IPS DF 6.9 (cell line): Measurements from ENCODE around the gene MYADM.
"Not testable (repeated sequence)": the region's sequence is repeated elsewhere in the genome, so short reads cannot be mapped to it uniquely, and the experiment has no call there.

Experiments
- DNase-seq: peaks from one replicate; pipeline ENCODE4 v3.0.0-alpha.2; 2013; ENCODE audit warnings: low read depth, low spot score
- H3K27ac ChIP-seq: one replicate; pipeline ENCODE4 v1.5.1; 2013; ENCODE audit warnings: low read length, control low read depth
- H3K27me3 ChIP-seq: 2 replicates; pipeline ENCODE4 v1.6.1; 2013; ENCODE audit warnings: mild to moderate bottlenecking, low read length; ENCODE audit not compliant: control insufficient read depth, insufficient read depth
- H3K36me3 ChIP-seq: 2 replicates; pipeline ENCODE4 v1.6.1; 2013; ENCODE audit warnings: low read length; ENCODE audit not compliant: control insufficient read depth, insufficient read depth
- H3K4me1 ChIP-seq: 2 replicates; pipeline ENCODE4 v1.6.1; 2013; ENCODE audit warnings: low read length; ENCODE audit not compliant: control insufficient read depth, insufficient read depth
- H3K4me3 ChIP-seq: 2 replicates; pipeline ENCODE4 v1.5.1; 2013; ENCODE audit warnings: mild to moderate bottlenecking, low read length
- H3K9me3 ChIP-seq: 2 replicates; pipeline ENCODE4 v1.6.1; 2013; ENCODE audit warnings: low read length, inconsistent platforms; ENCODE audit not compliant: control insufficient read depth, insufficient read depth
- WGBS: extraction: QIAGEN DNeasy Blood & Tissue Kit; methylation state at CpG from one replicate; pipeline ENCODE4 v1.1.7; 2013; ENCODE audit warnings: mixed read lengths, missing lambda C conversion rate; ENCODE audit not compliant: insufficient read length, insufficient coverage; 5-methylcytosine and 5-hydroxymethylcytosine counted together

Gene MYADM, protein sequence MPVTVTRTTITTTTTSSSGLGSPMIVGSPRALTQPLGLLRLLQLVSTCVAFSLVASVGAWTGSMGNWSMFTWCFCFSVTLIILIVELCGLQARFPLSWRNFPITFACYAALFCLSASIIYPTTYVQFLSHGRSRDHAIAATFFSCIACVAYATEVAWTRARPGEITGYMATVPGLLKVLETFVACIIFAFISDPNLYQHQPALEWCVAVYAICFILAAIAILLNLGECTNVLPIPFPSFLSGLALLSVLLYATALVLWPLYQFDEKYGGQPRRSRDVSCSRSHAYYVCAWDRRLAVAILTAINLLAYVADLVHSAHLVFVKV

DNA sequence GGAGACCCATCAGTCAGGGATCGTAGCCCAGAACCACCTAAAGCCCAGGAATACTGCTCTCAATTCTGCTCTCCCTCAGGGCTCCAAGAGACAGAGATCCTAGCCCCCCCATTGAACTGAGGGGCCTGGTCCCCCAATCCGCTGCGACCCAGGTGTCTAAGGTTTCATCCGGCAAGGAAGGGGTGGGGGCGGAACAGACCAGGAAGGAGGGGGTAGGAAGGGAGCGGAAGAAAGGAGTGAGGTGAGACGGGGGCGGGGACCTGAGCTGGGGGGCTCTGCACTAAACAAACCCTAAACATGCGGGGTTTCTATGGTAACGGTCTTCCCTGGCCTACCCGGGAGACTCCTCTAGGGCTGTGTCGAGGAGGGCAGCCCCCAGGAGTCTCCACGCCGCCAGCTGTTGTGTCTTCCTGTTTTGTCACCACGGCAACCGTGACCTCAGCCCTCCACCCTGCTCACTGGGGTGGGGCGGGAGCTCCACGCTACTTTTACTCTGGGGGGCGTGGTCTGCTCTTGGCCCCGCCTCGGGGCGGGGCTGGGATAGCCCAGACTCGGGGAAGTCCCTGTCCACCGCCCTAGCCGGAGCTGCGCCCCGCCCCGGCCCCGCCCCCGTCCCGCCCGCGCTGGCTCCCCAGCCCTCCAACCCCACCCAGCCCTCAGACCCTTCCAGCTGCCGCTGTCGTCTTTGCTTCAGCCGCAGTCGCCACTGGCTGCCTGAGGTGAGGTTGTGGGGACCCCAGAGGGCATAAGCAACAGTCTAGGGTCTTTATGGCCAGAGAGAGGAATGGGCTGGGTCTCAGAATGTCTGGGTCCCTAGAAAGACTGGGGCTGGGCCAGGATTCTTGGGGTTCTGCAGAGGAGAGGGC is at the start of gene MYADM:
Gene MYADM (plus strand): TSS at position 659 of the 866 bp plus-strand sequence. CDS start 5,647 bp downstream, outside the sequence.
- DNase-seq = no peak
- Histone ChIP-seq H3K4me3 (peak within 1 kb of the TSS; percentile 78), H3K27me3 (no peaks in the 10 kb centered on the region), H3K9me3 (no peaks in the 10 kb centered on the region), H3K36me3 (no peaks in the 10 kb centered on the region), H3K4me1 (peaks cover 7% of the 10 kb centered on the region; the same call in 1 of the 2 replicates), H3K27ac (no peak within 1 kb of the TSS)
- WGBS = no CpG with 5 or more reads among the region's 37 CpGs

DNA sequence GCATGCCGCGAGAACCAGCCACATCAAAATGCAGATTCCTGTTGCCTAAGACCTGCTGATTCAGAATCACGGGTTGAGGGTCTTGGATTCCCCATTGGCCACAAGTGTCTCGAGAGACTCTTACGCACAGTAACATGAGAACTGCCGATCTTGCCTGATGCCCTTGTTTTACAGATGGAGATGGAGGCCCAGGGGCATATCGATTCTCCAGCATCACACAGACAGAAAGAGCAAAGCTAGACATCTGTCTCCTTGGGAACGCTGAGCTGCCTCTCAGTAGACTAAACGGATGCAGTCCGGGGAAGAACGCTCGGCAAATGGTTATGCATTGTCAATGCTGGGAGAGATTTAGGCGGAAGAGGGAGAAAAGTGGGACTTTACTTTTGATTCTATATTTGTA is 48.9 kb upstream of the MYADM start:
- Histone ChIP-seq H3K27ac (no peak overlapping the region), H3K9me3 (no peaks in the 10 kb centered on the region), H3K4me3 (no peak overlapping the region), H3K36me3 (no peaks in the 10 kb centered on the region), H3K4me1 (no peaks in the 10 kb centered on the region), H3K27me3 (no peaks in the 10 kb centered on the region)
- DNase-seq = no peak
- WGBS = no CpG with 5 or more reads among the region's 13 CpGs

DNA sequence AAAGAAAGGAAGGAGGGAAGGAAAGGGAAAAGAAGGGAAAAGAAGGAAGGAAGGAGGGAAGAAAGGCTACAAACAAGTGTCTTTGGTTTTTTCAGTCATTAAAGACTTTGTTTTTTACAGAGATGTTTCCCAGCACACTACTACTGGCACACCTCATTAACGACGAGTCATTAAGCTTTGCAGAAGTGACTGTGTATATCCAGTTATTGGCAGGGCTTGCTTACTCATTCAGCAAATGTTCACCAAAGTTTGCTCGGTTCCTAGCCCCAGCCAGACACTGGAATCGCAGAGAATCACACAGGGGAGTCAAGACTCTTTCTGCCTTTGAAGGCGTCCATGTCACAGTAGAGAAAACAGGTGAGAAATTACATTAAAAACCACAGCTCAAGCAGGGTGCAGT is 47.8 kb upstream of the MYADM start:
- H3K27me3 ChIP-seq = no peaks in the 10 kb centered on the region
- no peaks in the 10 kb centered on the region for H3K36me3 ChIP-seq
- no CpG with 5 or more reads among the region's 5 CpGs for WGBS
- no peaks in the 10 kb centered on the region for H3K9me3 ChIP-seq
- no peak overlapping the region for H3K27ac ChIP-seq
- H3K4me3 ChIP-seq = no peak overlapping the region
- no peaks in the 10 kb centered on the region; the same call in 1 of the 2 replicates for H3K4me1 ChIP-seq
- no peak for DNase-seq

DNA sequence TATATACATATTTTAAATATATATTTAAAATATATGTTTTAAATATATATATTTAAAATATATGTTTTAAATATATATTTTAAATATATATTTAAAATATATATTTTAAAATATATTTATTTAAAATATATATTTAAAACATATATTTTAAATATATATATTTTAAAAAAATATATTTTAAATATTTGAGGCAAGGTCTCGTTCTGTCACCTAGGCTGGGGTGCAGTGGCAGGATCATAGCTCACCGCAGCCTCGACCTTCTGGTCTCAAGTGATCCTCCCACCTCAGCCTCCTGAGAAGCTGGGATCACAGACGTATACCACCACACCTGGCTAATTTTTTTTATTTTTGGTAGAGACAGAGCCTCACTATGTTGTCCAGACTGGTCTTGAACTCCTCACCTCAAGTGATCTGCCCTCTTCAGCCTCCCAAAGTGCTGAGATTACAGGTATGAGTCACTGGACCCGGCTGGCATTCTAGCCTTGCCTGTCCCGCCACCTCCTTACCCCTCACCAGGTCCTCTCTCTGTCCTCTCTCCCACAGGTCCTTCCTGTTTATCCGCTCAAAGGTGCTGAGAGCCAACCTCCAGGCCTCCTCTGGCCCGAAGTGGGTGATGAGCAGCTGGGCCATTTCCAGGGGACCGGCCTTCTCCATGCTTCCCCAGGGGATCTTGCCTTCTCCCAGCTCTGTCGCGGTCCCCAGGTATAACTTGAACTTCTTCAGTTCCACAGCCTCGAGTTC is 44.1 kb upstream of the MYADM start:
- no peak for DNase-seq
- Histone ChIP-seq H3K27me3 (no peaks in the 10 kb centered on the region), H3K4me3 (no peak overlapping the region), H3K27ac (no peak overlapping the region), H3K4me1 (no peaks in the 10 kb centered on the region; the same call in 1 of the 2 replicates), H3K9me3 (no peaks in the 10 kb centered on the region), H3K36me3 (no peaks in the 10 kb centered on the region)
- WGBS = no CpG with 5 or more reads among the region's 12 CpGs

DNA sequence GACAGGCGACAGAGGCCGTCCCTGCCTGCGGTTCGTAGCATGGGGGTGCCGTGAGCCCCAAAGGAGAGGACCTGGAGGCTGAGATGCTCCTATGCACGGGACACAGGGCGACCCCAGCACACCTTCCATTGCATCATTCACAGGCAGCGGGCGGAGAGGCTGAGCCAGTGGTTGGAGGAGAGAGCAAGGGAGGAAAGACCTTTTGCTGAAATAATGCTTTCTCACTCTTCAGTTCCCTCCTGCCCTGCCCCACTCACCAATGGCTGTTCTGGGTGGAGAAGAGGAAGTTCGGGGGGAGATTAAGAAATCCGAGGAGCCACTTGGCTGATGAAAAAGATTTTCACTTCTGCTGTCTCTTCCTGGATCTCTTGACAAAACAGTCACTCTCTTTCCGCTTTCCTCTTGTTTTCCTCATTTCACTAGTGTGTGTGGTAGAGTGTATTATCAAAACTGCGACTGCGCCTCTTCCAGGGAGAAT is 43.5 kb upstream of the MYADM start, which contains the start of gene NLRP12:
Gene NLRP12 (minus strand): TSS at position 181 of the 478 bp plus-strand sequence. CDS start 140 bp downstream, at position 41.
- no peak for DNase-seq
- no CpG with 5 or more reads among the region's 14 CpGs for WGBS
- H3K27me3 ChIP-seq = no peaks in the 10 kb centered on the region
- H3K4me1 ChIP-seq = no peaks in the 10 kb centered on the region; the same call in 1 of the 2 replicates
- no peak within 1 kb of the TSS for H3K27ac ChIP-seq
- no peaks in the 10 kb centered on the region for H3K9me3 ChIP-seq
- no peak within 1 kb of the TSS for H3K4me3 ChIP-seq
- H3K36me3 ChIP-seq = no peaks in the 10 kb centered on the region

DNA sequence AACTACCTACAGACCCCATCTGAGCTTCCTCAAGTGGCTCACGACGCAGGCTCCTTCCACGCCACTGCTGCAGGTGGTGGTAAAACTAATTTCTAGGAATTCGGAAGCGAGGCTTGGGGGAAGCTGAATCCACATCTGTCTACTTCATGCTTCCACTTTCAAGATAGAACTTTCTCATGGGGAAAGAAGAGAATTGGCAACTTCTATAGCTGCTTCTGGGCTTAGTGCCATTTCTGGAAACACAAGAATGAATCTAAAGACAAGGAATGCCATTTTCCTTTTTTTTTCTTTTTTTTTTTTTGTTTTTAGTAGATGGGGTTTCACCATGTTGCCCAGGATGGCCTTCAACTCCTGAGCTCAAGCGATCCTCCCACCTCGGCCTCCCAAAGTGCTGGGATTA is 40.8 kb upstream of the MYADM start:
- no peak for DNase-seq
- H3K4me1 ChIP-seq = peaks cover 2% of the 10 kb centered on the region
- H3K9me3 ChIP-seq = no peaks in the 10 kb centered on the region
- H3K4me3 ChIP-seq = no peak overlapping the region
- no peaks in the 10 kb centered on the region for H3K36me3 ChIP-seq
- no CpG with 5 or more reads among the region's 7 CpGs for WGBS
- H3K27ac ChIP-seq = no peak overlapping the region
- H3K27me3 ChIP-seq = no peaks in the 10 kb centered on the region

DNA sequence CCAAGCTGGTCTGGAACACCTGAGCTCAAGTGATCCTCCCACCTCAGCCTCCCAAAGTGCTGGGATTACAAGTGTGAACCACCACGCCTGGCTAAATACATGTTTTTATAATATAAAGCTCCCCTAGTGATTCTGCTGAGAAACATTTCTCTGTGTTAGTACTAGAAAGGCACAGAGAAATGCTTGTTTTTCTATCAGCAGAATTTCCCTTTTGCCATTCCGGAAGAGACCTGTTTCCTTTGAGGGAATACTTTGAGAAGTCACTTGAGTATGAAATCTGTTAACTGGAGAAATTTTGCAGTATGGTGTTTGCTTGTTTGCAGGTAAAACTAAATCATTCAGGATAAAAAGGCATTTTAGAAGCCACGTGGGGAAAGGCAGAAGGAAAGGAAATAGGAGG is 39.2 kb upstream of the MYADM start:
- H3K27ac ChIP-seq = no peak overlapping the region
- no peaks in the 10 kb centered on the region for H3K27me3 ChIP-seq
- DNase-seq = no peak
- H3K9me3 ChIP-seq = no peaks in the 10 kb centered on the region
- H3K36me3 ChIP-seq = no peaks in the 10 kb centered on the region
- no CpG with 5 or more reads among the region's 3 CpGs for WGBS
- H3K4me3 ChIP-seq = no peak overlapping the region
- peaks cover 2% of the 10 kb centered on the region for H3K4me1 ChIP-seq

DNA sequence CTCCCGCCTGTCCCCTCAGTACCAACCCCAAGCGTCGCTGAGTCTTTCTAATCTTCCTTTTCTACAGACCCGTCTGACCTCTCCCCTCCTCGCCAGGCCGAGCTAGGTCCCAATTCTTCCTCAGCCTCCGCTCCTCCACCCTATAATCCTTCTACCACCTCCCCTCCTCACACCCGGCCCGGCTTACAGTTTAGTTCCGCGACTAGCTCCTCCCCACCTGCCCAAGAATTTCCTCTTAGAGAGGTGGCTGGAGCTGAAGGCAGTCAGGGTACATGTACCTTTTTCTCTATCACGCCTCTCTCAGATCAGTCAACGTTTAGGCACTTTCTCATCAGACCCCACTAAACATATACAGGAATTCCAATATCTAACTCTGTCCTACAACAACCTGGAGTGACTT is 34.8 kb upstream of the MYADM start:
- not testable (repeated sequence) for DNase-seq, H3K36me3 ChIP-seq, H3K9me3 ChIP-seq, H3K4me1 ChIP-seq, H3K27me3 ChIP-seq
- H3K4me3 ChIP-seq = peak overlapping the region; percentile 65; the same call in 1 of the 2 replicates
- no CpG with 5 or more reads among the region's 13 CpGs for WGBS
- peak overlapping the region; percentile 56 for H3K27ac ChIP-seq

DNA sequence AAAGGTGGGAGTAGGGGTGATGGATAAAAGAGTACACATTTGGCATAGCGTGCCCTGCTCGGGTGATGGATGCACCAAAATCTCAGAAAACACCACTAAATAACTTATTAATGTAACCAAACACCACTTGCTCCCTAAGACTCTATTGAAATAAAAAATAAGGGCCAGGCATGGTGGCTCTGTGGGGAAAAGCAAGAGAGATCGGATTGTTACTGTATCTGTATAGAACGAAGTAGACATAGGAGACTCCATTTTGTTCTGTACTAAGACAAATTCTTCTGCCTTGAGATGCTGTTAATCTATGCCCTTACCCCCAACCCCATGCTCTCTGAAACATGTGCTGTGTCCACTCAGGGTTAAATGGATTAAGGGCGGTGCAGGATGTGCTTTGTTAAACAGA is 29.2 kb upstream of the MYADM start:
- WGBS = no CpG with 5 or more reads among the region's 5 CpGs
- DNase-seq, H3K4me3 ChIP-seq, H3K27me3 ChIP-seq, H3K27ac ChIP-seq, H3K9me3 ChIP-seq, H3K4me1 ChIP-seq, H3K36me3 ChIP-seq: not testable (repeated sequence)

DNA sequence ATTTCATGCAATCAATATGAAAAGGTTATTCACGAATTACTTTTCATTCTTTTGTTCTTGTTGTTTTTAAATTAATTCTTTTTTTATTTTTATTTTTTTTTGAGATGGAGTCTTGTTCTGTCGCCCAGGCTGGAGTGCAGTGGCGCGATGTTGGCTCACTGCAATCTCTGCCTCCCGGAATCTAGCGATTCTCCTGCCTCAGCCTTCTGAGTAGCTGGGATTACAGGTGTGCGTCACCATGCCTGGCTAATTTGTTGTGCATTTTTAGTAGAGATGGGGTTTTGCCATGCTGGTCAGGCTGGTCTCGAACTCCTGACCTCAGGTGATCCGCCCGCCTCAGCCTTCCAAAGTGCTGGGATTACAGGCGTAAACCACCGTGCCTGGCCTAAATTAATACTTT is 27.4 kb upstream of the MYADM start:
- H3K27ac ChIP-seq, H3K27me3 ChIP-seq, H3K36me3 ChIP-seq, H3K4me3 ChIP-seq, H3K4me1 ChIP-seq, H3K9me3 ChIP-seq, DNase-seq: not testable (repeated sequence)
- WGBS = no CpG with 5 or more reads among the region's 12 CpGs
